ENCODE results near the gene ZBTB16. TPM values are rescaled to one million over a fixed set of nuclear protein-coding genes. Genes with fewer than 3 reads are reported as not detected.

Gene ZBTB16
- polyA plus RNA-seq, 1 donor from 2014 or later, result 0.45 TPM

DNA sequence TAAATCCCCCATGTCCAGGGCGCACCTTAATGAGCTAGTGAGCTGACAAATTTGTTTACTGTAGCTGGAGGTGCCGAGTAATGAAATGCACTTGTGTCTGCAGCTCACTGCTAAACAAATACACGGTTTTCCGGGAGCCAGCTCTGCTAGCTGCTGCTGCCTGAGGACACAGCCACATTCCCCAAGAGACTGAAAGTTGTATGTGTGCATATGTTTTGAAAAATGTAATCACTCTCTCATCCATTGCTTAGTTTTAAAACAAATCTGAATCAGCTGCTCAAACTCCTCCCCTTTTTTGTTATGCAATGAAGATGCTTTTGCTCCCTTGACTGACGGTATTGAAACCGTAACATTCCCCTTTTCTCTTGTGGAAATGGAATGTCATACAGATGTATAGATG is 174.2 kb downstream of the ZBTB16 start:
- no peak overlapping the region for H3K27ac ChIP-seq (ENCODE audit: low read length)
- H2AFZ ChIP-seq (ENCODE audit: low read depth, low read length), result no peak overlapping the region
- no peaks in the 10 kb centered on the region for H4K20me1 ChIP-seq (ENCODE audit: insufficient read depth)
- no peak overlapping the region for H3K9ac ChIP-seq (ENCODE audit: low read length)
- peak overlapping the region; percentile 51 for H3K4me3 ChIP-seq (ENCODE audit: low read length)
- H3K36me3 ChIP-seq (ENCODE audit: insufficient read depth, low read length), result no peaks in the 10 kb centered on the region
- TF ChIP-seq TAF1 (IDR thresholded peaks at IDR 0.05; ENCODE audit: low read depth) (no peak), RAD21 (conservative IDR thresholded peaks at IDR 0.05) (no peak), SMC3 (conservative IDR thresholded peaks at IDR 0.05; ENCODE audit: poor library complexity) (no peak)
- TF ChIP-seq, protein P1, sequence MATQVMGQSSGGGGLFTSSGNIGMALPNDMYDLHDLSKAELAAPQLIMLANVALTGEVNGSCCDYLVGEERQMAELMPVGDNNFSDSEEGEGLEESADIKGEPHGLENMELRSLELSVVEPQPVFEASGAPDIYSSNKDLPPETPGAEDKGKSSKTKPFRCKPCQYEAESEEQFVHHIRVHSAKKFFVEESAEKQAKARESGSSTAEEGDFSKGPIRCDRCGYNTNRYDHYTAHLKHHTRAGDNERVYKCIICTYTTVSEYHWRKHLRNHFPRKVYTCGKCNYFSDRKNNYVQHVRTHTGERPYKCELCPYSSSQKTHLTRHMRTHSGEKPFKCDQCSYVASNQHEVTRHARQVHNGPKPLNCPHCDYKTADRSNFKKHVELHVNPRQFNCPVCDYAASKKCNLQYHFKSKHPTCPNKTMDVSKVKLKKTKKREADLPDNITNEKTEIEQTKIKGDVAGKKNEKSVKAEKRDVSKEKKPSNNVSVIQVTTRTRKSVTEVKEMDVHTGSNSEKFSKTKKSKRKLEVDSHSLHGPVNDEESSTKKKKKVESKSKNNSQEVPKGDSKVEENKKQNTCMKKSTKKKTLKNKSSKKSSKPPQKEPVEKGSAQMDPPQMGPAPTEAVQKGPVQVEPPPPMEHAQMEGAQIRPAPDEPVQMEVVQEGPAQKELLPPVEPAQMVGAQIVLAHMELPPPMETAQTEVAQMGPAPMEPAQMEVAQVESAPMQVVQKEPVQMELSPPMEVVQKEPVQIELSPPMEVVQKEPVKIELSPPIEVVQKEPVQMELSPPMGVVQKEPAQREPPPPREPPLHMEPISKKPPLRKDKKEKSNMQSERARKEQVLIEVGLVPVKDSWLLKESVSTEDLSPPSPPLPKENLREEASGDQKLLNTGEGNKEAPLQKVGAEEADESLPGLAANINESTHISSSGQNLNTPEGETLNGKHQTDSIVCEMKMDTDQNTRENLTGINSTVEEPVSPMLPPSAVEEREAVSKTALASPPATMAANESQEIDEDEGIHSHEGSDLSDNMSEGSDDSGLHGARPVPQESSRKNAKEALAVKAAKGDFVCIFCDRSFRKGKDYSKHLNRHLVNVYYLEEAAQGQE (IDR thresholded peaks at IDR 0.05; ENCODE audit: borderline replicate concordance), result no peak
- no peaks in the 10 kb centered on the region for H3K27me3 ChIP-seq (ENCODE audit: insufficient read depth, low read depth, low read length)
- no peaks in the 10 kb centered on the region for H3K9me2 ChIP-seq (ENCODE audit: insufficient read depth, low read length)
- no peaks in the 10 kb centered on the region for H3K9me3 ChIP-seq (ENCODE audit: low read length)
- peaks cover 5% of the 10 kb centered on the region for H3K79me2 ChIP-seq (replicated peaks; ENCODE audit: insufficient read depth, low read length)
- no peak overlapping the region for H3K4me2 ChIP-seq (ENCODE audit: low read length)
- H3F3A ChIP-seq (ENCODE audit: insufficient read depth, low read length, poor library complexity, severe bottlenecking), result peaks cover 4% of the 10 kb centered on the region

DNA sequence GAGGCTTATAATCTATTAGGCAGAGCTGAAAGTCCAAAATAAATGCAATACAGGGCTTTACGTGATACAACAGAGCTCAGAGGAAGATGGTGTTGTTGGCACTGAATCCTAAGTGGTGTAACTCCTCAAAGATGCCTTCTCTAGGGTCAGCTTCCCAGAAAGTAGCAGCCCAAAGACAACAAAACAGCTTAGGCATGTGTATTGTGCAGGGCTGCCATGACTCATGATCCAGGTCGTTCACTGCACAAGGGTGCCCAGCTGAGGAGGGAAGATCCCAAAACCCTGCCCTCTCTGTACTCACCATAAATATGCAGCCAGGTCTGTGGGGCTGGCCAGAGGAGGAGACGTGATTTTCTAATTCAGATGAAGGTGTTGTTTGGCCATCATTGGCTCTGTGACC is 177.3 kb downstream of the ZBTB16 start:
- Histone ChIP-seq H3K27me3 (ENCODE audit: insufficient read depth, low read depth, low read length) (no peaks in the 10 kb centered on the region), H2AFZ (ENCODE audit: low read depth, low read length) (no peak overlapping the region), H3K9me2 (ENCODE audit: insufficient read depth, low read length) (no peaks in the 10 kb centered on the region), H3K27ac (ENCODE audit: low read length) (no peak overlapping the region), H3K4me2 (ENCODE audit: low read length) (no peak overlapping the region), H3K9ac (ENCODE audit: low read length) (no peak overlapping the region), H3K36me3 (ENCODE audit: insufficient read depth, low read length) (no peaks in the 10 kb centered on the region), H3K4me3 (ENCODE audit: low read length) (no peak overlapping the region), H3F3A (ENCODE audit: insufficient read depth, low read length, poor library complexity, severe bottlenecking) (peaks cover under 1% of the 10 kb centered on the region), H3K79me2 (replicated peaks; ENCODE audit: insufficient read depth, low read length) (peaks cover 5% of the 10 kb centered on the region), H3K9me3 (ENCODE audit: low read length) (no peaks in the 10 kb centered on the region), H4K20me1 (ENCODE audit: insufficient read depth) (no peaks in the 10 kb centered on the region)
- TF ChIP-seq EP300 (conservative IDR thresholded peaks at IDR 0.05; ENCODE audit: poor library complexity, severe bottlenecking), result no peak
- no peak for TF ChIP-seq RAD21 (conservative IDR thresholded peaks at IDR 0.05)
- TF ChIP-seq, protein P1 (IDR thresholded peaks at IDR 0.05; ENCODE audit: borderline replicate concordance), result no peak
- TF ChIP-seq, protein P2, sequence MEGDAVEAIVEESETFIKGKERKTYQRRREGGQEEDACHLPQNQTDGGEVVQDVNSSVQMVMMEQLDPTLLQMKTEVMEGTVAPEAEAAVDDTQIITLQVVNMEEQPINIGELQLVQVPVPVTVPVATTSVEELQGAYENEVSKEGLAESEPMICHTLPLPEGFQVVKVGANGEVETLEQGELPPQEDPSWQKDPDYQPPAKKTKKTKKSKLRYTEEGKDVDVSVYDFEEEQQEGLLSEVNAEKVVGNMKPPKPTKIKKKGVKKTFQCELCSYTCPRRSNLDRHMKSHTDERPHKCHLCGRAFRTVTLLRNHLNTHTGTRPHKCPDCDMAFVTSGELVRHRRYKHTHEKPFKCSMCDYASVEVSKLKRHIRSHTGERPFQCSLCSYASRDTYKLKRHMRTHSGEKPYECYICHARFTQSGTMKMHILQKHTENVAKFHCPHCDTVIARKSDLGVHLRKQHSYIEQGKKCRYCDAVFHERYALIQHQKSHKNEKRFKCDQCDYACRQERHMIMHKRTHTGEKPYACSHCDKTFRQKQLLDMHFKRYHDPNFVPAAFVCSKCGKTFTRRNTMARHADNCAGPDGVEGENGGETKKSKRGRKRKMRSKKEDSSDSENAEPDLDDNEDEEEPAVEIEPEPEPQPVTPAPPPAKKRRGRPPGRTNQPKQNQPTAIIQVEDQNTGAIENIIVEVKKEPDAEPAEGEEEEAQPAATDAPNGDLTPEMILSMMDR (IDR thresholded peaks at IDR 0.05; ENCODE audit: poor library complexity, severe bottlenecking), result no peak
- TF ChIP-seq EZH2 (IDR thresholded peaks at IDR 0.05; ENCODE audit: borderline replicate concordance, insufficient read depth, low read length, poor library complexity, severe bottlenecking), result no peak
- no peak for TF ChIP-seq TAF1 (IDR thresholded peaks at IDR 0.05; ENCODE audit: low read depth)
- no peak for TF ChIP-seq SMC3 (conservative IDR thresholded peaks at IDR 0.05; ENCODE audit: poor library complexity)
- TF ChIP-seq MXI1 (conservative IDR thresholded peaks at IDR 0.05; ENCODE audit: poor library complexity, severe bottlenecking), result no peak
